GM12865 (cell line): ENCODE data around the gene NR2F1-AS1.
"Not testable (repeated sequence)": the region's sequence is repeated elsewhere in the genome, so short reads cannot be mapped to it uniquely, and the experiment has no call there.

Experiments
- DNase-seq: peaks from one replicate; pipeline ENCODE4 v3.0.0; 2010; ENCODE audit warnings: low read depth
- H3K4me3 ChIP-seq: 2 replicates; pipeline ENCODE4 v1.5.1; 2011; ENCODE audit warnings: mild to moderate bottlenecking, low read depth, low read length, control low read depth
- TF ChIP-seq, protein P1 (sequence below): IDR thresholded peaks from 2 replicates; pipeline ENCODE4 v1.5.1; 2011; ENCODE audit warnings: low read length, control low read depth, low read depth, inconsistent platforms; ENCODE audit not compliant: insufficient read depth; ENCODE audit errors: missing control alignments

Gene NR2F1-AS1

GRCh38 chr5:93399675-93400074 is 181.3 kb downstream of the NR2F1-AS1 start:
- H3K4me3 ChIP-seq, result no peak overlapping the region
- TF ChIP-seq, protein P1, sequence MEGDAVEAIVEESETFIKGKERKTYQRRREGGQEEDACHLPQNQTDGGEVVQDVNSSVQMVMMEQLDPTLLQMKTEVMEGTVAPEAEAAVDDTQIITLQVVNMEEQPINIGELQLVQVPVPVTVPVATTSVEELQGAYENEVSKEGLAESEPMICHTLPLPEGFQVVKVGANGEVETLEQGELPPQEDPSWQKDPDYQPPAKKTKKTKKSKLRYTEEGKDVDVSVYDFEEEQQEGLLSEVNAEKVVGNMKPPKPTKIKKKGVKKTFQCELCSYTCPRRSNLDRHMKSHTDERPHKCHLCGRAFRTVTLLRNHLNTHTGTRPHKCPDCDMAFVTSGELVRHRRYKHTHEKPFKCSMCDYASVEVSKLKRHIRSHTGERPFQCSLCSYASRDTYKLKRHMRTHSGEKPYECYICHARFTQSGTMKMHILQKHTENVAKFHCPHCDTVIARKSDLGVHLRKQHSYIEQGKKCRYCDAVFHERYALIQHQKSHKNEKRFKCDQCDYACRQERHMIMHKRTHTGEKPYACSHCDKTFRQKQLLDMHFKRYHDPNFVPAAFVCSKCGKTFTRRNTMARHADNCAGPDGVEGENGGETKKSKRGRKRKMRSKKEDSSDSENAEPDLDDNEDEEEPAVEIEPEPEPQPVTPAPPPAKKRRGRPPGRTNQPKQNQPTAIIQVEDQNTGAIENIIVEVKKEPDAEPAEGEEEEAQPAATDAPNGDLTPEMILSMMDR, result no peak
- no peak for DNase-seq

DNA sequence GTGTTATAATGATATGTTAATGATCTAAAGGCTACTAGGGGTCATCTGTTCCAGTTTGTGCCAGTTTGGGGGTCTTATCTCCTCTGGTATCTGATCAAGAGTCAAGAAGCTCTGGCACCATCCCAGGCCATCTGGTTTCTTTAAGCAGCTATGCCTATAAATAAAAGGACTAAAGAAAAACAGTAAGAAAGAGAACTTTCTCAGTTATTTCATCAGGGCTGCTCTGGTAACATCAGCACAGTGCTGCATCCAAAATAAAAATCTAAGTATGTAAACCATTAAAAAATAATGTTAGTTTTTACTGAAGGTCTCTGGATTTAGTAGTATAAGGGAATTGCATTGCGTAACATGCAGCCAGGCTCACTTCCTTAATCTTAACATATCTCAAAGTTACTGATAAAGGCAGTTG is 185.0 kb downstream of the NR2F1-AS1 start:
- DNase-seq, result no peak
- H3K4me3 ChIP-seq, result no peak overlapping the region
- TF ChIP-seq, protein P1, result no peak

GRCh38 chr5:93395010-93395409 is 186.0 kb downstream of the NR2F1-AS1 start:
- TF ChIP-seq, protein P1, result no peak
- DNase-seq, result no peak

GRCh38 chr5:93394301-93394700 is 186.7 kb downstream of the NR2F1-AS1 start:
- no peak for DNase-seq
- H3K4me3 ChIP-seq, result no peak overlapping the region
- TF ChIP-seq, protein P1, result no peak

More at GRCh38 chr5:93395010-93395409, 186.0 kb downstream of the NR2F1-AS1 start:
- H3K4me3 ChIP-seq, result no peak overlapping the region

DNA sequence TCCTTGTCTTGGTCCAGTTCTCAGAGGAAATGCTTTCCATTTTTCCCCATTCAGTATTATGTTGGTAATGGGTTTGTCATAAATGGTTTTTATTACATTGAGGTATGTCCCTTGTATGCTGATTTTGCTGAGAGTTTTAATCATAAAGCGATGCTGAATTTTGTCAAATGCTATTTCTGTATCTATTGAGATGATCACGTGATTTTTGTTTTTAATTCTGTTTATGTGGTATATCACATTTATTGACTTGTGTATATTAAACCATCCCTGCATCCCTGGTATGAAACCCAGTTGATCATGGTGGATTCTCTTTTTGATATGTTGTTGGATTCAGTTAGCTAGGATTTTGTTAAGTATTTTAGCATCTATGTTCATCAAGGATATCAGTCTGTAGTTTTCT is 189.8 kb downstream of the NR2F1-AS1 start:
- H3K4me3 ChIP-seq, DNase-seq: not testable (repeated sequence)

- no peak for DNase-seq
- H3K4me3 ChIP-seq, result no peak overlapping the region
- TF ChIP-seq, protein P1, result no peak
Measured at GRCh38 chr5:93385655-93386054, 195.4 kb downstream of the NR2F1-AS1 start.

DNA sequence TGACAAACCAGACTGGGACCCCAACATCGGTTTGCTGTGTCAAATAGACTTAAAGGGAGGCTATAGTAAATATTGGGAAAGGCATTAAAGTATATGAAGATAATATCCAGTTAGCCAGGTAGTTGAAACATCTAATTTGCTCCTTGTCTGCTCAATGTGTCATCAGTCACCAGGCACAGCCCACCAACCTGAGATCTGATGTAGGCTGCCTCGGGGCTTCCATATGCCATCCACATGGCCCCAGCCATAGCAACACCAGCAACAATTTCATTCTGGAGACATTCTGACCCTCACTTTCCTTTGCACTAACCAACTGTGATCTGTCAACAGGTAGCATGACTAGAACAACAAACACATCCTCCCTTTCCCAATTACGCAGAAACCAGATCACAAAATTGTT is 196.0 kb downstream of the NR2F1-AS1 start:
- no peak for DNase-seq
- no peak overlapping the region for H3K4me3 ChIP-seq
- TF ChIP-seq, protein P1, result no peak
